ENCODE data around the gene SEMA7A.
A peak's percentile ranks its signal among the peaks of the same experiment; 100 is the strongest.
"Not testable (repeated sequence)": the region's sequence is repeated elsewhere in the genome, so short reads cannot be mapped to it uniquely, and the experiment has no call there.

Gene SEMA7A, protein sequence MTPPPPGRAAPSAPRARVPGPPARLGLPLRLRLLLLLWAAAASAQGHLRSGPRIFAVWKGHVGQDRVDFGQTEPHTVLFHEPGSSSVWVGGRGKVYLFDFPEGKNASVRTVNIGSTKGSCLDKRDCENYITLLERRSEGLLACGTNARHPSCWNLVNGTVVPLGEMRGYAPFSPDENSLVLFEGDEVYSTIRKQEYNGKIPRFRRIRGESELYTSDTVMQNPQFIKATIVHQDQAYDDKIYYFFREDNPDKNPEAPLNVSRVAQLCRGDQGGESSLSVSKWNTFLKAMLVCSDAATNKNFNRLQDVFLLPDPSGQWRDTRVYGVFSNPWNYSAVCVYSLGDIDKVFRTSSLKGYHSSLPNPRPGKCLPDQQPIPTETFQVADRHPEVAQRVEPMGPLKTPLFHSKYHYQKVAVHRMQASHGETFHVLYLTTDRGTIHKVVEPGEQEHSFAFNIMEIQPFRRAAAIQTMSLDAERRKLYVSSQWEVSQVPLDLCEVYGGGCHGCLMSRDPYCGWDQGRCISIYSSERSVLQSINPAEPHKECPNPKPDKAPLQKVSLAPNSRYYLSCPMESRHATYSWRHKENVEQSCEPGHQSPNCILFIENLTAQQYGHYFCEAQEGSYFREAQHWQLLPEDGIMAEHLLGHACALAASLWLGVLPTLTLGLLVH

DNA sequence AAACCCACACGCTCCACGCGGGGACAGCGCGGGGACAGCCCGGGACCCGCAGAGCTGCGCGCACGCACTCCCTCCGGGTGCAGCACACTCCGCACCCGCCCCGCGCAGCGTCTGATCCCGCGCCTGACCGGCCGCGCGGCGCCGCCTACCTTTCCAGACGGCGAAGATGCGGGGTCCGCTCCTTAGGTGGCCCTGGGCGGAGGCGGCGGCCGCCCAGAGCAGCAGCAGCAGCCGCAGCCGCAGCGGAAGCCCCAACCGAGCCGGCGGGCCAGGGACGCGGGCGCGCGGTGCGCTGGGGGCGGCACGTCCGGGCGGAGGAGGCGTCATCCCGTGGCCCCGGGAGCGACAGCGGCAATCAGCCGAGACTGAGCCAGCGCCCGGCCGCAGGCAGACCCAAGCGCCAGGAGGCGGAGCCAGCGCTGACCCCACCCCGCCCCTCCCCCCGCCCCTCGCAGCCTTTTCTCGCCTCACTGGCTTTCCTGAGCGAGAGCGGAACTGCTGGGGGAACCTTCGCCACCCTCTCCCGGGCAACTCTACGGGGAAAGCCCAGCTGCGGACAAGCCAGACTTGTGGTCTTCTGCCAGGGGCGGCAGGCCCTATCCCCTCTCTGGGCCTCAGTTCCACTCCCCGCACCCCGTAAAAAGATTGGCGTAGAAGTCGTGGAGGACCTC, at the start of gene SEMA7A:
Gene SEMA7A (minus strand): TSS at position 367 of the 671 bp plus-strand sequence. CDS start 40 bp downstream, at position 327.
- H3K27me3 ChIP-seq (ENCODE audit: control insufficient read depth, insufficient read depth, low read length) = peaks cover 34% of the 10 kb centered on the region
- H3K9ac ChIP-seq (ENCODE audit: low read depth, low read length) = peak within 1 kb of the TSS; percentile 59; the same call in 1 of the 2 replicates
- no peaks in the 10 kb centered on the region for H3K36me3 ChIP-seq (ENCODE audit: control insufficient read depth, insufficient read depth, low read length)
- peak within 1 kb of the TSS; percentile 90 for H3K4me3 ChIP-seq (ENCODE audit: low read depth, low read length)
- H3K27ac ChIP-seq (ENCODE audit: low read depth, low read length) = peak within 1 kb of the TSS; percentile 55
- H3K9me3 ChIP-seq (ENCODE audit: control insufficient read depth, insufficient read depth, low read length) = no peaks in the 10 kb centered on the region
- peaks cover 7% of the 10 kb centered on the region for H3K4me1 ChIP-seq (ENCODE audit: control insufficient read depth, insufficient read depth, low read length)

DNA sequence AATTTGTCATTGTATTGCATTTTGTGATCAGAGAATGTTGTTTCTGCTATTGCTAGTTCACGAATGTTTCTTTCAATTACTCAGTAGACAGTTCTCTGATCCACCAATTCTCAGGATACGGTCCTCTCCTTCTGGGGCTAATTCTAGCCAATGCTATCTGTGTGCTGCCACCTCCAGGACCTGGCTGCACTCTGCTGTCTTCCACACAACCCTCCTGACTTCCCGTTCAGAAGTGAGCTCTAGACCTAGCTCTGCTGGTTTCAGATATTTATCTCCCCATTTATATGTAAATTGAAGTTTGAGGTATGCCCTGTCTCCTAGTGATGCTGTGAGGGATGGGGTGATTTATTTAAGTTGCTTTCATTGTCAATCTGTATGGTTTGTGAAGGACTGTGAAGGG, 48.9 kb upstream of the SEMA7A start:
- no peaks in the 10 kb centered on the region for H3K4me1 ChIP-seq (ENCODE audit: control insufficient read depth, insufficient read depth, low read length)
- no peaks in the 10 kb centered on the region for H3K27me3 ChIP-seq (ENCODE audit: control insufficient read depth, insufficient read depth, low read length)
- no peak overlapping the region for H3K4me3 ChIP-seq (ENCODE audit: low read depth, low read length)
- no peaks in the 10 kb centered on the region for H3K9me3 ChIP-seq (ENCODE audit: control insufficient read depth, insufficient read depth, low read length)
- no peak overlapping the region for H3K27ac ChIP-seq (ENCODE audit: low read depth, low read length)
- H3K9ac ChIP-seq (ENCODE audit: low read depth, low read length) = no peak overlapping the region
- H3K36me3 ChIP-seq (ENCODE audit: control insufficient read depth, insufficient read depth, low read length) = peaks cover 5% of the 10 kb centered on the region; the same call in 1 of the 2 replicates

DNA sequence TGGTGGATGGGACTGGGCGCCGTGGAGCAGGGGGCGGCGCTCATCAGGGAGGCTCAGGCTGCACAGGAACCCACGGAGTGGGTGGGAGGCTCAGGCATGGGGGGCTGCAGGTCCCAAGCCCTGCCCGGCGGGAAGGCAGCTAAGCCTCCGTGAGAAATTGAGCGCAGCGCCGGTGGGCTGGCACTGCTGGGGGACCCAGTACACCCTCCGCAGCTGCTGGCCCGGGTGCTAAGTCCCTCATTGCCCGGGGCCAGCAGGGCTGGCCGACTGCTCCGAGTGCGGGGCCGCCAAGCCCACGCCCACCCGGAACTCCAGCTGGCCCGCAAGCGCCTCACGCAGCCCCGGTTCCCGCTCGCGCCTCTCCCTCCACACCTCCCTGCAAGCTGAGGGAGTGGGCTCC, 46.6 kb upstream of the SEMA7A start:
- not testable (repeated sequence) for H3K9me3 ChIP-seq (ENCODE audit: control insufficient read depth, insufficient read depth, low read length); H3K36me3 ChIP-seq (ENCODE audit: control insufficient read depth, insufficient read depth, low read length); H3K27ac ChIP-seq (ENCODE audit: low read depth, low read length); H3K4me1 ChIP-seq (ENCODE audit: control insufficient read depth, insufficient read depth, low read length); H3K9ac ChIP-seq (ENCODE audit: low read depth, low read length); H3K4me3 ChIP-seq (ENCODE audit: low read depth, low read length); H3K27me3 ChIP-seq (ENCODE audit: control insufficient read depth, insufficient read depth, low read length)

DNA sequence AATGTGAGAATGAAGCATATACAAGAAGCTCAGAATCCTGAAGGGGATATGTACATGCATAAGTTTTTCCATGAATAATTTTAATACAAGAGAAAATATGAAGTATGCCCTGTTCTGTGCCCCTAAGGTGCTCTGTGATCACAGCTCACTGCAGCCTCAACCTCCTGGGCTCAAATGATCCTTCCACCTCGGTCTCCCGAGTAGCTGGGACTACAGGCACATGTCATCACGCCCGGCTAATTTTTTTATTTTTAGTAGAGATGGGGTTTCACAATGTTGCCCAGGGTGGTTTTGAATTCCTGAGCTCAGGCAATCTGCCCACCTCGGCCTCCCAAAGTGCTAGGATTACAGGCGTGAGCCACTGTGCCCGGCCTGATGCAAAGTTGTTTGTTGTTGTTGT, 37.9 kb upstream of the SEMA7A start:
- not testable (repeated sequence) for H3K4me3 ChIP-seq (ENCODE audit: low read depth, low read length); H3K4me1 ChIP-seq (ENCODE audit: control insufficient read depth, insufficient read depth, low read length); H3K9ac ChIP-seq (ENCODE audit: low read depth, low read length); H3K9me3 ChIP-seq (ENCODE audit: control insufficient read depth, insufficient read depth, low read length); H3K27me3 ChIP-seq (ENCODE audit: control insufficient read depth, insufficient read depth, low read length); H3K27ac ChIP-seq (ENCODE audit: low read depth, low read length)
- peaks cover 36% of the 10 kb centered on the region for H3K36me3 ChIP-seq (ENCODE audit: control insufficient read depth, insufficient read depth, low read length)

DNA sequence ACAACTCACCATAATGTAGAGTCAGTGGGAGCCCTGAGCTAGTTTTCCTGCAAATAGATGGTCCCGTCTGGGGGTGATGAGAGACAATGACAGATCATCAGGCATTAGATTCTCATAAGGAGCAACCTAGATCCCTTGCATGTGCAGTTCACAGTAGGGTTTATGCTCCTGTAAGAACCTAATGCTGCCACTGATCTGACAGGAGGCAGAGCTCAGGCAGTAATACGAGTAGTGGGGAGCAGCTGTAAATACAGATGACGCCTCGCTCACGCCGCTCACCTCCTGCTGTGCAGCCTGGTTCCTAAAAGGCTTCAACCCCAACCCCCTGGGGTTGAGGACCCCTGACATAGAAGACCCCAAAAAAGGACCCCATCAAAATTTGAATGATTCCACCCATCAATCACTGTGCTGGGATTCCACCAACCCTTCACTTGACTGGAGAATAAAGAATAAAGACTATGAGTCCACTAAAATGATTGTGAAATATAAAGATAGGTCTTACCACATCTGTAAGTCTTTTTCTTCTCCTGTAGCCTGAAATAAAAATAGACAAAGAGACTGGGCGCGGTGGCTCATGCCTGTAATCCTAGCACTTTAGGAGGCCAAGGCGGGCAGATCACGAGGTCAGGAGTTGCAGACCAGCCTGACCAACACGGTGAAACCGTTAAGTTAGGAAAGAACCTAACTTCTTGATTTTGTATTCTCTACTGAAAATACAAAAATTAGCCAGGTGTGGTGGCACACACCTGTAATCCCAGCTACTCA, 37.1 kb upstream of the SEMA7A start:
- no peak overlapping the region for H3K27ac ChIP-seq (ENCODE audit: low read depth, low read length)
- H3K9ac ChIP-seq (ENCODE audit: low read depth, low read length) = no peak overlapping the region
- H3K4me1 ChIP-seq (ENCODE audit: control insufficient read depth, insufficient read depth, low read length) = no peaks in the 10 kb centered on the region
- no peaks in the 10 kb centered on the region for H3K27me3 ChIP-seq (ENCODE audit: control insufficient read depth, insufficient read depth, low read length)
- H3K9me3 ChIP-seq (ENCODE audit: control insufficient read depth, insufficient read depth, low read length) = no peaks in the 10 kb centered on the region
- no peak overlapping the region for H3K4me3 ChIP-seq (ENCODE audit: low read depth, low read length)
- H3K36me3 ChIP-seq (ENCODE audit: control insufficient read depth, insufficient read depth, low read length) = peaks cover 42% of the 10 kb centered on the region

DNA sequence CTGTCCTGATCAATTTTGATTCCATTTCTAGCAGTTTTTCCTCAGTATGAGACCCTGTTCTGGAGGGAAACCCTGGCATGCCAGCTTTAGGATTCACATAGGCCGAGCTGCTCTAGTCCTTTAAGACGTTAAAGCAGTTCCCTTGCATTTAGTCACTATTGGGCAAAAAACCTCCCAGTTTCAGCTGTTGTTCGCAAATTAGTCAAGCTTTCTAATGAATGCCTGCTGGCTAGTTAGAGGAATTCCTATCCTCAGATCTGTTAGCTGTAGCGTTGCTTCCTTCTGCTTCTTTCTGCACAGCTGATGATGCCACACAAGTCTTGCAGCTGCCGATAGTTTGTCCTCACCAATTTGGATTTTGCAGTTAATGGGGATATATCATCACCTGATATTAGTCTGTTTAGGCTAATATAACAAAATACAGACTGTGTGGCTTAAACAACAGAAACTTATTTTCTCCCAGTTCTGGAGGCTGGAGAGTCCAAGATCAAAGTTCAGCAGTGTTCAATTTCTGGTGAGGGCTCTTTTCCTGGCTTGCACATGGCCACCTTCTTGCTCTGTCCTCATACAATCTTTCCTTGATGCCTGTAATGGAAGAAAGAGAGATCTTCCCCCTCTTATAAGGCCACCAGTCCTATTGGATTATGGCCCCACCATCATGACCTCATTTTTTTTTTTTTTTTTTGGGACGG, 34.7 kb upstream of the SEMA7A start:
- no peaks in the 10 kb centered on the region for H3K9me3 ChIP-seq (ENCODE audit: control insufficient read depth, insufficient read depth, low read length)
- no peaks in the 10 kb centered on the region for H3K4me1 ChIP-seq (ENCODE audit: control insufficient read depth, insufficient read depth, low read length)
- no peak overlapping the region for H3K9ac ChIP-seq (ENCODE audit: low read depth, low read length)
- no peak overlapping the region for H3K4me3 ChIP-seq (ENCODE audit: low read depth, low read length)
- peaks cover 35% of the 10 kb centered on the region for H3K36me3 ChIP-seq (ENCODE audit: control insufficient read depth, insufficient read depth, low read length)
- no peaks in the 10 kb centered on the region for H3K27me3 ChIP-seq (ENCODE audit: control insufficient read depth, insufficient read depth, low read length)
- H3K27ac ChIP-seq (ENCODE audit: low read depth, low read length) = no peak overlapping the region

DNA sequence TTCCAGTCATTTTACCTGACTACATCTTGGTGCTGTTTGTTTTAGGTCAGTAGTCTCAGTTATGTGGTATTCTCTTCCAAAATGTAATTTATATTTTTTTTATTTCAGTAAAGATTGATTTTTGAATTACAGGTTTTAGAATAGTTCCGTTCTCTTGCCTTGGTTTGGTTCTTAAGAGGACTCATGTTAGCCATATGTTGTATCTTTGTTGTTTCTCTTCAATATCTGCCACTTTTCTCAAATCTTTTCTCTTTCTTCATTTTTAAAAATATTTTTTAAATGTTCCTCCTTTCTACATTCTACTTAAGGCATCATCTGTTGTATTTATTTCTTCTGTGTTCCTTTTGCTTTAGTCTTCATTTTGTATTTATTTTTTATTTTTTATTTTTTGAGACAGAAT, 32.8 kb upstream of the SEMA7A start:
- Histone ChIP-seq H3K36me3 (ENCODE audit: control insufficient read depth, insufficient read depth, low read length) (peaks cover 24% of the 10 kb centered on the region; the same call in 1 of the 2 replicates), H3K27me3 (ENCODE audit: control insufficient read depth, insufficient read depth, low read length) (no peaks in the 10 kb centered on the region), H3K9me3 (ENCODE audit: control insufficient read depth, insufficient read depth, low read length) (no peaks in the 10 kb centered on the region), H3K9ac (ENCODE audit: low read depth, low read length) (no peak overlapping the region), H3K27ac (ENCODE audit: low read depth, low read length) (no peak overlapping the region), H3K4me1 (ENCODE audit: control insufficient read depth, insufficient read depth, low read length) (peaks cover 8% of the 10 kb centered on the region; the same call in 1 of the 2 replicates), H3K4me3 (ENCODE audit: low read depth, low read length) (no peak overlapping the region)

DNA sequence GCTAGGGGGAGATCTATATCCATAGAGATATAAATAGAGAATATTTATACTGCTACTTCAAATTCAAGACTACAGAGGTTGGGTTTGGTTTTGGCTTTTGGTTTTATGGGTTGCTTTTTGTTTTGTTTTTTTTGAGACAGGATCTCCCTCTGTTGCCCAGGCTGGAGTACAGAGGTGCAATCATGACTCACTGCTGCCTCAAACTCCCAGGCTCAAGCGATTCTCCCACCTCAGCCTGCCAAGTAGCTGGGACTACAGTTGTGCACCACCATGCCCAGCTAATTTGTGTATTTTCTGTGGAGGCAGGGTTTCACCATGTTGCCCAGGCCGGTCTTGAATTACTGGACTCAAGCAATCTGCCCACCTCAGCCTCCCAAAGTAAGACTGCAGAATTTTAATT, 31.1 kb upstream of the SEMA7A start:
- Histone ChIP-seq H3K4me1 (ENCODE audit: control insufficient read depth, insufficient read depth, low read length) (peaks cover 12% of the 10 kb centered on the region; the same call in 1 of the 2 replicates), H3K27ac (ENCODE audit: low read depth, low read length) (no peak overlapping the region), H3K4me3 (ENCODE audit: low read depth, low read length) (no peak overlapping the region), H3K9ac (ENCODE audit: low read depth, low read length) (no peak overlapping the region), H3K36me3 (ENCODE audit: control insufficient read depth, insufficient read depth, low read length) (peaks cover 13% of the 10 kb centered on the region; the same call in 1 of the 2 replicates), H3K9me3 (ENCODE audit: control insufficient read depth, insufficient read depth, low read length) (no peaks in the 10 kb centered on the region), H3K27me3 (ENCODE audit: control insufficient read depth, insufficient read depth, low read length) (no peaks in the 10 kb centered on the region)

DNA sequence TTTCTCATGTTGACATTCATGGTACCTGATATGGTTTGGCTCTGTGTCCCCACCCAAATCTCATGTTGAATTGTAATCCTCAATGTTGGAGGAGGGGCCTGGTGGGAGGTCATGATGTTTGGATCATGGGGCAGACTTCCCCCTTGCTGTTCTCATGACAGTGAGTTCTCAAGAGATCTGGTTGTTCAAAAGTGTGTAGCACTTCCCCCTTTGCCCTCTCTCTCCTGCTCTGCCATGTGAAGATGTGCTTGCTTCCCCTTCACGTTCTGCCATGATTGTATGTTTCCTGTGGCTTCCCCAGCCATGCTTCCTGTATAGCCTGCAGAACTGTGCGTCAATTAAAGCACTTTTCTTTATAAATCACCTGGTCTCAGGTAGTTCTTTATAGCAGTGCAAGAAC, 30.5 kb upstream of the SEMA7A start:
- peaks cover 12% of the 10 kb centered on the region; the same call in 1 of the 2 replicates for H3K4me1 ChIP-seq (ENCODE audit: control insufficient read depth, insufficient read depth, low read length)
- H3K4me3 ChIP-seq (ENCODE audit: low read depth, low read length) = no peak overlapping the region
- H3K9ac ChIP-seq (ENCODE audit: low read depth, low read length) = no peak overlapping the region
- H3K27ac ChIP-seq (ENCODE audit: low read depth, low read length) = no peak overlapping the region
- H3K36me3 ChIP-seq (ENCODE audit: control insufficient read depth, insufficient read depth, low read length) = peaks cover 12% of the 10 kb centered on the region; the same call in 1 of the 2 replicates
- no peaks in the 10 kb centered on the region for H3K9me3 ChIP-seq (ENCODE audit: control insufficient read depth, insufficient read depth, low read length)
- H3K27me3 ChIP-seq (ENCODE audit: control insufficient read depth, insufficient read depth, low read length) = no peaks in the 10 kb centered on the region

DNA sequence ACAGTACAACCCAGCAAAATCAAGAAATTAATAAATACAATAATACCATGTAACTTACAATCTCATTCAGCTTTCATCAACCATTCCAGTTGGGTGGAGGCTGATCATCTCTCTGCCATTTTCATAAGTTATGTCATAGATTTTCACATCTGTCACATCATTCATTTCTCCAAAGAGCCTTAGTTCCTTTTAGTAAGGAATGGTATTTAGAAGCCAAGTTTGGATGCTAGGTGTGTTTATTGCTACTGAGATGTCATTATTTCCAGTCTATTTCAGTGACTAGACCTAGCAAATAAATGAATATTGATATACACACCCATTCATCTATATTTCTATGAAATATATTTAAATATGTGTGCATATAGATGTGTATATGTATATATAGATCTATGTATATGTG, 29.9 kb upstream of the SEMA7A start:
- Histone ChIP-seq H3K9ac (ENCODE audit: low read depth, low read length) (no peak overlapping the region), H3K4me3 (ENCODE audit: low read depth, low read length) (no peak overlapping the region), H3K9me3 (ENCODE audit: control insufficient read depth, insufficient read depth, low read length) (no peaks in the 10 kb centered on the region), H3K27me3 (ENCODE audit: control insufficient read depth, insufficient read depth, low read length) (no peaks in the 10 kb centered on the region), H3K4me1 (ENCODE audit: control insufficient read depth, insufficient read depth, low read length) (peaks cover 12% of the 10 kb centered on the region; the same call in 1 of the 2 replicates), H3K27ac (ENCODE audit: low read depth, low read length) (no peak overlapping the region), H3K36me3 (ENCODE audit: control insufficient read depth, insufficient read depth, low read length) (peaks cover 10% of the 10 kb centered on the region; the same call in 1 of the 2 replicates)

All from HUES48 (cell line).